ENCODE data around the gene PYCR2.

DNA sequence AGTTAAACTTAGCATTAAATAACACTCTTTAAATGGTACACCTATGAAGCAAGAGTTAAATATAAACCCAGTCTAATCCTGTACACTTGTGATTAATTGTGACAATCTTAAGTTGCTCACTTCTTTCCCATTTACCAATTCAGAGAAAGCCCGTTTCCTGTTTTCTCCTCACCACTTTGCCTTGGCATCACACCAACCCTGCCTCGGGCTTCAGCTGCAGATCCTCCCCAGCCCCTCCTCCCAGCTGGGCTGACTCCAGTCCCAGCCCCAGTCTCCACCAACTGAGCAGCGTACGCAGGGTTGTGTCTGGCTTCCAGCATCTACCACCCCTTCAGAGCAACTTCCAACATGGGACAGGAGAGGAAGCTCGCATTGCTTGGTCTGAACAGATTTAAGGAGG lies 4.1 kb downstream of the PYCR2 start:
- TF ChIP-seq, protein P1, sequence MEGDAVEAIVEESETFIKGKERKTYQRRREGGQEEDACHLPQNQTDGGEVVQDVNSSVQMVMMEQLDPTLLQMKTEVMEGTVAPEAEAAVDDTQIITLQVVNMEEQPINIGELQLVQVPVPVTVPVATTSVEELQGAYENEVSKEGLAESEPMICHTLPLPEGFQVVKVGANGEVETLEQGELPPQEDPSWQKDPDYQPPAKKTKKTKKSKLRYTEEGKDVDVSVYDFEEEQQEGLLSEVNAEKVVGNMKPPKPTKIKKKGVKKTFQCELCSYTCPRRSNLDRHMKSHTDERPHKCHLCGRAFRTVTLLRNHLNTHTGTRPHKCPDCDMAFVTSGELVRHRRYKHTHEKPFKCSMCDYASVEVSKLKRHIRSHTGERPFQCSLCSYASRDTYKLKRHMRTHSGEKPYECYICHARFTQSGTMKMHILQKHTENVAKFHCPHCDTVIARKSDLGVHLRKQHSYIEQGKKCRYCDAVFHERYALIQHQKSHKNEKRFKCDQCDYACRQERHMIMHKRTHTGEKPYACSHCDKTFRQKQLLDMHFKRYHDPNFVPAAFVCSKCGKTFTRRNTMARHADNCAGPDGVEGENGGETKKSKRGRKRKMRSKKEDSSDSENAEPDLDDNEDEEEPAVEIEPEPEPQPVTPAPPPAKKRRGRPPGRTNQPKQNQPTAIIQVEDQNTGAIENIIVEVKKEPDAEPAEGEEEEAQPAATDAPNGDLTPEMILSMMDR (IDR thresholded peaks at IDR 0.05; ENCODE audit: low read depth, low read length): no peak
- no peak for TF ChIP-seq POLR2A (IDR thresholded peaks at IDR 0.05; ENCODE audit: extremely low read depth, insufficient read length)
- TF ChIP-seq, protein P2, sequence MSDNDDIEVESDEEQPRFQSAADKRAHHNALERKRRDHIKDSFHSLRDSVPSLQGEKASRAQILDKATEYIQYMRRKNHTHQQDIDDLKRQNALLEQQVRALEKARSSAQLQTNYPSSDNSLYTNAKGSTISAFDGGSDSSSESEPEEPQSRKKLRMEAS (IDR thresholded peaks at IDR 0.05; ENCODE audit: low read depth, low read length): no peak
- TF ChIP-seq MYC (IDR thresholded peaks at IDR 0.05; ENCODE audit: low read depth, low read length): no peak

Data from NB4 (cell line).